HepG2 (cell line): Measurements from ENCODE around the gene CAP2. TPM values are rescaled to one million over a fixed set of nuclear protein-coding genes. Genes with fewer than 3 reads are reported as not detected.

Experiments used
- ATAC-seq: fragments of 200-7000 bp; cut with Tn5 transposase; 3 replicates; pipeline ENCODE4 v1.9.1; 2020; ENCODE audit warnings: mild to moderate bottlenecking, moderate library complexity
- BruUV-seq: library from RNA; stranded (reverse); fragments of 400-500 nt; replicated peaks from 2 replicates; lab custom pipeline; 2021; lab: Mats Ljungman, UMichigan
- CTCF ChIA-PET: fragments of 300-600 bp; formaldehyde crosslinking; extraction: SDS; loops from one replicate; lab custom pipeline; 2021; ENCODE audit warnings: low total read pairs, inconsistent platforms, low intra/inter-chr PET ratio; lab: Yijun Ruan, JAX
- POLR2A ChIA-PET: fragments of 350-600 bp; sonication (Branson Sonifier 250); formaldehyde crosslinking; loops from one replicate; lab custom pipeline; 2020; ENCODE audit warnings: antibody characterized with exemption, inconsistent platforms; lab: Yijun Ruan, JAX
- DNase-seq: peaks from one replicate; pipeline ENCODE4 v3.0.0-alpha.2; 2015; ENCODE audit warnings: low spot score
- FAIRE-seq: peaks from 3 replicates; lab custom pipeline; 2011; peaks lifted over from hg19 to GRCh38; lab: Jason Lieb, UNC
- H2AFZ ChIP-seq: one replicate; pipeline ENCODE4 v1.6.1; 2011; ENCODE audit warnings: low read length, inconsistent platforms
- H3K27ac ChIP-seq: fragments of 300-600 bp; 3 replicates; pipeline ENCODE4 v1.8.0; 2011; ENCODE audit warnings: mixed run types, mild to moderate bottlenecking, mixed read lengths, low read length, inconsistent platforms; ENCODE audit not compliant: insufficient read depth; ENCODE audit errors: extremely low read length
- H3K27me3 ChIP-seq, 2 experiments: fragments of 200-600 bp in 1 of 2; 2 replicates in 1 of 2; 3 replicates in 1 of 2; pipeline versions ENCODE4 v1.6.0 to v1.8.0; 2011; ENCODE audit warnings: low read length in 2 of 2, mild to moderate bottlenecking in 2 of 2, moderate library complexity in 2 of 2, inconsistent platforms in 1 of 2; ENCODE audit not compliant: insufficient read depth in 2 of 2, control insufficient read depth in 1 of 2
- H3K36me3 ChIP-seq, 2 experiments: fragments of 200-600 bp in 1 of 2; replicated peaks in 1 of 2; 2 replicates in 1 of 2; 3 replicates in 1 of 2; pipeline versions ENCODE4 v1.5.1 to v1.8.0; 2011; ENCODE audit warnings: low read length in 2 of 2, inconsistent platforms in 1 of 2; ENCODE audit not compliant: insufficient read depth in 2 of 2, control insufficient read depth in 1 of 2
- H3K4me1 ChIP-seq: 2 replicates; pipeline ENCODE4 v1.5.1; 2012; ENCODE audit warnings: low read length, inconsistent platforms; ENCODE audit not compliant: insufficient read depth
- H3K4me2 ChIP-seq: 2 replicates; pipeline ENCODE4 v1.6.0; 2011; ENCODE audit warnings: low read depth, low read length, inconsistent platforms
- H3K4me3 ChIP-seq, 3 experiments: fragments of 200-600 bp in 1 of 3; sonication (generic), shearing (Covaris generic) in 1 of 3; replicated peaks in 1 of 3; 2 replicates each; pipeline ENCODE4 v1.5.1; 2011 to 2016; ENCODE audit warnings: low read length in 3 of 3, inconsistent platforms in 2 of 3, low read depth in 2 of 3, mild to moderate bottlenecking in 2 of 3, control low read depth in 1 of 3, mixed read lengths in 1 of 3; ENCODE audit not compliant: insufficient read depth in 1 of 3
- H3K79me2 ChIP-seq: one replicate; pipeline ENCODE4 v1.6.1; 2011; ENCODE audit warnings: low read length, inconsistent platforms; ENCODE audit not compliant: insufficient read depth
- H3K9ac ChIP-seq: 2 replicates; pipeline ENCODE4 v1.6.0; 2011; ENCODE audit warnings: mild to moderate bottlenecking, low read depth, low read length, inconsistent platforms; ENCODE audit not compliant: insufficient read depth
- H3K9me3 ChIP-seq: 2 replicates; pipeline ENCODE4 v1.5.1; 2012; ENCODE audit warnings: mild to moderate bottlenecking, low read length
- H4K20me1 ChIP-seq: 2 replicates; pipeline ENCODE4 v1.6.0; 2011; ENCODE audit warnings: inconsistent platforms, mild to moderate bottlenecking, low read length, moderate library complexity; ENCODE audit not compliant: insufficient read depth
- FLYWCH1 ChIP-seq: sonication (generic); formaldehyde crosslinking; IDR thresholded peaks from 2 replicates; pipeline ENCODE4 v1.8.1; 2023; ENCODE audit warnings: mild to moderate bottlenecking, missing genetic modification reagents
- GATA4 ChIP-seq: sonication (generic); IDR thresholded peaks from 2 replicates; pipeline ENCODE4 v1.6.1; 2016; ENCODE audit warnings: antibody characterized with exemption, low read depth, borderline replicate concordance
- HNF4G ChIP-seq, 2 experiments: sonication (generic) in 1 of 2; formaldehyde crosslinking in 1 of 2; IDR thresholded peaks; 2 replicates each; pipeline versions ENCODE4 v1.4.0 to v1.6.1; 2011 to 2020; ENCODE audit warnings: borderline replicate concordance in 2 of 2, low read depth in 2 of 2, mild to moderate bottlenecking in 2 of 2, low read length in 1 of 2, missing genetic modification reagents in 1 of 2, moderate library complexity in 1 of 2
- IRF2 ChIP-seq: IDR thresholded peaks from 2 replicates; pipeline ENCODE4 v1.6.1; 2018; ENCODE audit warnings: missing genetic modification reagents, missing compliant biosample characterization
- MAFG ChIP-seq: sonication (generic); formaldehyde crosslinking; IDR thresholded peaks from 2 replicates; pipeline ENCODE4 v1.5.1; 2020; ENCODE audit warnings: mild to moderate bottlenecking, missing genetic modification reagents
- PAF1 ChIP-seq: IDR thresholded peaks from 2 replicates; pipeline ENCODE4 v1.6.1; 2016; ENCODE audit warnings: missing genetic modification reagents, missing compliant biosample characterization
- PCBP1 ChIP-seq: fragments of 200-400 bp; formaldehyde crosslinking; IDR thresholded peaks from 2 replicates; pipeline ENCODE4 v1.6.1; 2017; ENCODE audit warnings: mild to moderate bottlenecking, low read depth, low read length, borderline replicate concordance
- POLR2G ChIP-seq: fragments of 200-400 bp; formaldehyde crosslinking; IDR thresholded peaks from 2 replicates; pipeline ENCODE4 v1.6.1; 2018; ENCODE audit warnings: mild to moderate bottlenecking, low read depth, low read length, moderate library complexity
- RFXAP ChIP-seq: sonication (generic); formaldehyde crosslinking; IDR thresholded peaks from 2 replicates; pipeline ENCODE4 v1.4.0; 2020; ENCODE audit warnings: missing genetic modification reagents, borderline replicate concordance
- SNAPC5 ChIP-seq: sonication (generic); formaldehyde crosslinking; IDR thresholded peaks from 2 replicates; pipeline ENCODE4 v1.8.1; 2023; ENCODE audit warnings: mild to moderate bottlenecking, missing genetic modification reagents, borderline replicate concordance
- ZNF3 ChIP-seq: IDR thresholded peaks from 2 replicates; pipeline ENCODE4 v1.7.0; 2017; ENCODE audit warnings: inconsistent platforms
- ZNF468 ChIP-seq: sonication (generic); formaldehyde crosslinking; IDR thresholded peaks from 2 replicates; pipeline ENCODE4 v1.8.0; 2022; ENCODE audit warnings: mild to moderate bottlenecking, moderate library complexity, missing genetic modification reagents
- ZNF598 ChIP-seq: sonication (generic); formaldehyde crosslinking; IDR thresholded peaks from 2 replicates; pipeline ENCODE4 v1.5.1; 2020; ENCODE audit warnings: mild to moderate bottlenecking, missing genetic modification reagents, borderline replicate concordance
- ZNF616 ChIP-seq: sonication (generic); formaldehyde crosslinking; IDR thresholded peaks from 2 replicates; pipeline ENCODE4 v1.5.0; 2020; ENCODE audit warnings: low read depth, mild to moderate bottlenecking, missing genetic modification reagents
- ZNF703 ChIP-seq: sonication (generic); formaldehyde crosslinking; IDR thresholded peaks from 2 replicates; pipeline ENCODE4 v1.5.1; 2020; ENCODE audit warnings: missing genetic modification reagents, mild to moderate bottlenecking, moderate library complexity, borderline replicate concordance
- WGBS: methylation state at CpG from one replicate; pipeline ENCODE4 v1.1.6; 2017; ENCODE audit warnings: low lambda C conversion rate; 5-methylcytosine and 5-hydroxymethylcytosine counted together
- in situ Hi-C: cut with HindIII; loops from 2 replicates; pipeline ENCODE4 v1.10.0; 2017; ENCODE audit warnings: low pct_unique_long_range_greater_than_20kb; ENCODE audit not compliant: extremely low pct_ligation_motif_present
- intact Hi-C: fragments of 100-400 bp; cut with micrococcal nuclease; formaldehyde crosslinking; loops from one replicate; pipeline ENCODE4 v1.10.0; 2022; ENCODE audit not compliant: unreplicated experiment
- polyA plus RNA-seq, 8 experiments: library from polyadenylated mRNA; depleted of rRNA in 3 of 8; stranded (reverse) in 7 of 8; unstranded in 1 of 8; fragments of >200 nt; fragmentation: Illumina TruSeq in 4 of 8; extraction: Trizol in 4 of 8; gene quantifications; 2 replicates each; pipeline versions ENCODE4 v1.2.1 to v1.2.3, GENCODE V29; 2011 to 2016; ENCODE audit warnings: low read depth in 4 of 8, missing spikeins in 1 of 8, mixed read lengths in 1 of 8; ENCODE audit not compliant: insufficient read depth in 1 of 8
- total RNA-seq, 5 experiments: library from RNA; depleted of rRNA; stranded (reverse); fragments of >200 nt; fragmentation: Illumina TruSeq; extraction: Trizol; gene quantifications; 2 replicates each; pipeline ENCODE4 v1.2.3, GENCODE V29; 2016; ENCODE audit warnings: low read depth in 1 of 5
- TF ChIP-seq, protein P1 (sequence below): sonication (generic); formaldehyde crosslinking; IDR thresholded peaks from 2 replicates; pipeline ENCODE4 v1.4.0; 2020; ENCODE audit warnings: missing genetic modification reagents
- TF ChIP-seq, protein P2 (sequence below): sonication (generic); formaldehyde crosslinking; IDR thresholded peaks from 2 replicates; pipeline ENCODE4 v1.8.0; 2022; ENCODE audit warnings: mild to moderate bottlenecking, missing genetic modification reagents, moderate library complexity

The CAP2 gene
- total and polyA plus RNA-seq, 2 of the 13 experiments (the other 11 are each of a cell fraction or from before 2014, with no cell fraction given), result 7.9 to 53.1 TPM

DNA sequence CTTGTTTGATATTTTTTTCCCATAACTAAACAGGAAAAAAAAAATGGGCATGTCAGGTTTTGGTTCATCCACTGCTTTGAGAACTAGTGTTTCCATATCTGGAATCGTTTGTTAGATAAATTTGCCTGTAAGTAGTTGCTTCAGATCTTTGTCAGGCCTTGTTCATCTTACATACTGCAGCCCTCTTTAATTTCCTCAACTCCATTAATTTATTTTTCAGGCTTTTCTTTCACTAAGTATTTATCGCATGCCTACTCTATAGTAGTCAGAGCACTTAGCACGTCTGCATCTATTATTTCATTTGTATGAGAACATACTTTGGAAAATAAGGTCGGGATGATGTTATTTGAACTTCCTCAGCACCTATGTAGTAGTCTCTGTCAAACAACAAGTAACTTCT, 80.9 kb downstream of the CAP2 start:
- WGBS, result 73% methylated on average over 4 of the region's 4 CpGs

GRCh38 chr6:17475606-17476244, 82.3 kb downstream of the CAP2 start:
- CTCF ChIA-PET, result no interaction called here
- Histone ChIP-seq H3K27ac (no peak overlapping the region), H3K4me1 (no peaks in the 10 kb centered on the region), H3K9ac (no peak overlapping the region), H3K36me3 (no peaks in the 10 kb centered on the region; a peak in 1 of 5 replicates), H3K4me3 (no peak overlapping the region), H3K4me2 (no peak overlapping the region), H3K27me3 (no peaks in the 10 kb centered on the region), H3K9me3 (no peaks in the 10 kb centered on the region), H4K20me1 (no peaks in the 10 kb centered on the region), H2AFZ (no peak overlapping the region), H3K79me2 (no peaks in the 10 kb centered on the region)
- DNase-seq, result no peak
- in situ Hi-C loops (no loop called here), intact Hi-C loops (no loop called here)
- BruUV-seq, result no TSS peak
- 93% methylated on average over 4 of the region's 4 CpGs for WGBS
- FAIRE-seq, result no peak
- POLR2A ChIA-PET, result no interaction called here
- no peak for ATAC-seq
- no peak for TF ChIP-seq ZNF468 (CRISPR knock-in tag)
- TF ChIP-seq RFXAP (CRISPR knock-in tag), result no peak
- TF ChIP-seq POLR2G, result no peak
- no peak for TF ChIP-seq SNAPC5 (CRISPR knock-in tag)
- TF ChIP-seq ZNF3, result no peak
- TF ChIP-seq ZNF616 (CRISPR knock-in tag), result no peak
- TF ChIP-seq, protein P1, sequence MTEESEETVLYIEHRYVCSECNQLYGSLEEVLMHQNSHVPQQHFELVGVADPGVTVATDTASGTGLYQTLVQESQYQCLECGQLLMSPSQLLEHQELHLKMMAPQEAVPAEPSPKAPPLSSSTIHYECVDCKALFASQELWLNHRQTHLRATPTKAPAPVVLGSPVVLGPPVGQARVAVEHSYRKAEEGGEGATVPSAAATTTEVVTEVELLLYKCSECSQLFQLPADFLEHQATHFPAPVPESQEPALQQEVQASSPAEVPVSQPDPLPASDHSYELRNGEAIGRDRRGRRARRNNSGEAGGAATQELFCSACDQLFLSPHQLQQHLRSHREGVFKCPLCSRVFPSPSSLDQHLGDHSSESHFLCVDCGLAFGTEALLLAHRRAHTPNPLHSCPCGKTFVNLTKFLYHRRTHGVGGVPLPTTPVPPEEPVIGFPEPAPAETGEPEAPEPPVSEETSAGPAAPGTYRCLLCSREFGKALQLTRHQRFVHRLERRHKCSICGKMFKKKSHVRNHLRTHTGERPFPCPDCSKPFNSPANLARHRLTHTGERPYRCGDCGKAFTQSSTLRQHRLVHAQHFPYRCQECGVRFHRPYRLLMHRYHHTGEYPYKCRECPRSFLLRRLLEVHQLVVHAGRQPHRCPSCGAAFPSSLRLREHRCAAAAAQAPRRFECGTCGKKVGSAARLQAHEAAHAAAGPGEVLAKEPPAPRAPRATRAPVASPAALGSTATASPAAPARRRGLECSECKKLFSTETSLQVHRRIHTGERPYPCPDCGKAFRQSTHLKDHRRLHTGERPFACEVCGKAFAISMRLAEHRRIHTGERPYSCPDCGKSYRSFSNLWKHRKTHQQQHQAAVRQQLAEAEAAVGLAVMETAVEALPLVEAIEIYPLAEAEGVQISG (CRISPR knock-in tag), result no peak
- TF ChIP-seq GATA4, result no peak
- TF ChIP-seq ZNF703, result no peak
- TF ChIP-seq ZNF598 (CRISPR knock-in tag), result no peak
- TF ChIP-seq, protein P2, sequence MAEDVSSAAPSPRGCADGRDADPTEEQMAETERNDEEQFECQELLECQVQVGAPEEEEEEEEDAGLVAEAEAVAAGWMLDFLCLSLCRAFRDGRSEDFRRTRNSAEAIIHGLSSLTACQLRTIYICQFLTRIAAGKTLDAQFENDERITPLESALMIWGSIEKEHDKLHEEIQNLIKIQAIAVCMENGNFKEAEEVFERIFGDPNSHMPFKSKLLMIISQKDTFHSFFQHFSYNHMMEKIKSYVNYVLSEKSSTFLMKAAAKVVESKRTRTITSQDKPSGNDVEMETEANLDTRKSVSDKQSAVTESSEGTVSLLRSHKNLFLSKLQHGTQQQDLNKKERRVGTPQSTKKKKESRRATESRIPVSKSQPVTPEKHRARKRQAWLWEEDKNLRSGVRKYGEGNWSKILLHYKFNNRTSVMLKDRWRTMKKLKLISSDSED (CRISPR knock-in tag), result no peak
- no peak for TF ChIP-seq HNF4G (IDR thresholded peaks at IDR 0.05; ENCODE audit: borderline replicate concordance, low read depth, low read length)
- TF ChIP-seq HNF4G (CRISPR knock-in tag; IDR thresholded peaks at IDR 0.05; ENCODE audit: borderline replicate concordance, low read depth), result no peak

More for the DNA sequence above, 80.9 kb downstream of the CAP2 start:
- Histone ChIP-seq H2AFZ (no peak overlapping the region), H3K4me1 (no peaks in the 10 kb centered on the region), H3K4me2 (no peak overlapping the region), H3K9ac (no peak overlapping the region), H4K20me1 (no peaks in the 10 kb centered on the region), H3K27ac (no peak overlapping the region), H3K4me3 (no peak overlapping the region), H3K36me3 (no peaks in the 10 kb centered on the region; a peak in 1 of 5 replicates), H3K79me2 (no peaks in the 10 kb centered on the region), H3K9me3 (no peaks in the 10 kb centered on the region), H3K27me3 (no peaks in the 10 kb centered on the region)
- intact Hi-C loops, result no loop called here
- CTCF ChIA-PET, result no interaction called here
- no peak for ATAC-seq
- no peak for FAIRE-seq
- TF ChIP-seq PAF1 (CRISPR knock-in tag) (no peak), MAFG (no peak), PCBP1 (no peak), IRF2 (no peak), FLYWCH1 (CRISPR knock-in tag) (no peak)
- no peak for DNase-seq
- in situ Hi-C loops, result no loop called here
- BruUV-seq, result no TSS peak
- POLR2A ChIA-PET, result no interaction called here
